ENCODE data around the gene SHTN1.

SHTN1 gene

DNA sequence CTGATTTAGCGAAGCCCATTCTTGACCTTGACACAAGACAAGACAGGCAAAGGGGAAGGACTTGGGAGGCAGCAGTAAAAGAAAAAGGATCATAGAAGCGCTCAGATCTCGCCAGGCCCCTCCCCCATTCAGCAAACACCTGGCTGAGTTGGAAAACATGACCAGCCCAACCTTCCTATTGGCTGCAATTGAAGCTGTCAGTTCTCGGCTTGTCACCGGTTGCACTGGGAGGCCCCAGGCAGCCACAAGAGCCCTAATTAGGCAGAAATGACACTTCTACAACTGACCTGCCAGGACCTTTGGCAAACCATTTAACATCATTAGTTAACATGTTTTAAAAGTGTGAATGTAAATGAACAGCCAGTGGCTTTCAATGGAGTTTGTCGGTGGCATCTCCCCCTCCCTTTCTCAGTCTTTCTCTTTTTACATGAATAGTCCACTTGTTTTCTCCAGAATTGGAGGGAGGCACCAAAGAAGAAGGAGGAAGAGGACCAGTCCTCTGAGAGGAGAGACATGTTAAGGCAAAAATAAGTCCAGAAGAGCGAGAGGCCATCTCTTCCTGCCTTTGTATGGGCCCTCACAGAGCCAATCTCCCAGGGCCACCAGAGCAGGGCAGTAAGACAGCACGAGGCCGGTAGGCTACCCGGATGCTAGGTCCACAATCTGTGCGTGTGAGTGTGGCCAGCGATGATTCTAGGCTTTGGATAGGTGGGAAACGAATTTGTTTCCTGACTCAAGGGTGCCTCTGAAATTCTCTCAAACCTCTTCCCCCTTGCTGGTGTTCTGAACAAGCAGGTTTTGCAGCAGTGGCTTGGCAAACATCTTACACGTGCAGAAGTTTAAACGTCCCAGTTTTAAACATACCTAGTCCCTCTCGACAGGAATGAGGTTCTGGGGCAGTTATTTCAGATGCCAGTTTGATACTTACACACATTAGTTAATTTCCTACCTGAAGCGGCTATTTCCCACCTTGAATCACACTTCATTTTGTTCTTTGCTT, 170.7 kb downstream of the SHTN1 start:
- Mint-ChIP-seq H3K9me3 (no peaks in the 10 kb centered on the region), H3K27ac (no peak overlapping the region), H3K4me1 (peaks cover 30% of the 10 kb centered on the region), H3K36me3 (ENCODE audit: low read depth) (peaks cover 4% of the 10 kb centered on the region), H3K4me3 (no peak overlapping the region), H3K27me3 (ENCODE audit: low read depth, poor library complexity) (peaks cover 52% of the 10 kb centered on the region)
- TF ChIP-seq, protein P1, sequence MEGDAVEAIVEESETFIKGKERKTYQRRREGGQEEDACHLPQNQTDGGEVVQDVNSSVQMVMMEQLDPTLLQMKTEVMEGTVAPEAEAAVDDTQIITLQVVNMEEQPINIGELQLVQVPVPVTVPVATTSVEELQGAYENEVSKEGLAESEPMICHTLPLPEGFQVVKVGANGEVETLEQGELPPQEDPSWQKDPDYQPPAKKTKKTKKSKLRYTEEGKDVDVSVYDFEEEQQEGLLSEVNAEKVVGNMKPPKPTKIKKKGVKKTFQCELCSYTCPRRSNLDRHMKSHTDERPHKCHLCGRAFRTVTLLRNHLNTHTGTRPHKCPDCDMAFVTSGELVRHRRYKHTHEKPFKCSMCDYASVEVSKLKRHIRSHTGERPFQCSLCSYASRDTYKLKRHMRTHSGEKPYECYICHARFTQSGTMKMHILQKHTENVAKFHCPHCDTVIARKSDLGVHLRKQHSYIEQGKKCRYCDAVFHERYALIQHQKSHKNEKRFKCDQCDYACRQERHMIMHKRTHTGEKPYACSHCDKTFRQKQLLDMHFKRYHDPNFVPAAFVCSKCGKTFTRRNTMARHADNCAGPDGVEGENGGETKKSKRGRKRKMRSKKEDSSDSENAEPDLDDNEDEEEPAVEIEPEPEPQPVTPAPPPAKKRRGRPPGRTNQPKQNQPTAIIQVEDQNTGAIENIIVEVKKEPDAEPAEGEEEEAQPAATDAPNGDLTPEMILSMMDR (IDR thresholded peaks at IDR 0.05) = no peak
- no peak for DNase-seq

DNA sequence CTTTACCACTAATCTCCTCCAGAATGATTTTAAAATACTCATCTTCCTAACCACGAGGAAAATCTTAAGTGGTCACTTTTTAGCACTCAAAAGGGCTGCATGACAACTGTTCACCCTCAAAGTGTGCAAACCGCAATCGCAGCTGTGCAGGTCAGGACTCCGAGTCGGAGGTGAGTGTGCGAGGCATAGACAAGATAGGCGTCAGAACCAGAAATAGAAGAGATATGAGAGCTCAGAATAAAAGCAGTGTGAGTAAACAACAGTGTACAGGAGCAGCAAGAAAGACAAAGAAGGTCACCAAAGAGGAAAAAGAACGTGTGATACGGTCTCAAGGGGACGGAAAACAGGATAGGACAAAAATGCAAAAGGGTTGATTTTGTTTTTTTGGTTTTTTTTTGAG, 173.2 kb downstream of the SHTN1 start:
- no peak for DNase-seq
- Mint-ChIP-seq H3K27ac (no peak overlapping the region), H3K9me3 (no peaks in the 10 kb centered on the region), H3K4me3 (no peak overlapping the region), H3K36me3 (ENCODE audit: low read depth) (peaks cover 4% of the 10 kb centered on the region), H3K27me3 (ENCODE audit: low read depth, poor library complexity) (peaks cover 38% of the 10 kb centered on the region), H3K4me1 (peaks cover 26% of the 10 kb centered on the region)
- TF ChIP-seq, protein P1 (IDR thresholded peaks at IDR 0.05) = no peak
